Measurements from ENCODE around the gene DNAJC11.

DNAJC11 gene

DNA sequence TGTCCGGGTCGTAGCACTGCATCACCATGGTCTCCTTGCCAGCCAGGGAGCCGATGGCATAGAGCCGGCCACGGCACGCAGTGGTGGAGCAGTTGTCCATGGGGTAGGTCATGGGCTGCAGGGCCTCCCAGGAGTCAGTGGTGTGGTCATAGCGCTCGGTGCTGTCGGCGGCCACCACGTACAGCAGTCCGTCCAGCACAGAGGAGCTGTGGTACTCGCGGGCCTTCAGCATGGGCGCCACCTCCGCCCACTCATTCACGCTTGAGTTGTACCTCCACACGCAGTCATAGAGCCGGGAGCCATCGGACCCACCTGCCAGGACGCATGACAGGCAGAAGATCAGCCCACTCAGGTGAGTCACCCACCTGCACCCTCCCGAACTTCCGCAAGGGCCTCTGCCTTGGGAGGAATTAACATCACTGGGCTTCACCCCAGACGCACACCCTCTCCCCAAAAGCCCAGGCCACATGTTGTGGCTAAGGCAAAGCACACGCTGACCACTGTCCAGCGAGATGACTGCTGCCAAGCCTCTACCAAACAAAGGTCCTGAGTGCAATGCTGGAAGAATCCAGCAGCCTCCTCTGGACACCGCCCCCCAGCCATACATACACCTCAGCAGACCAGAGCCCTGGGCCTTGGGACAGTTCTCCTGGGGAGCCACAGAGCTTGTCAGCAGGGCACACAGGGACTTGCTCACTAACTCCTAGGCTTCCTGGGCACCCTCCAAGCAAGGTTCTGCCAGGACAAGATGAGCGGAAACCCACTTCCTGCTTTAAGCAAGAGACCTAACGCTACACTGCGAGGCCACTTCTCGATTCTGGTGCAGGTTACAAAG lies 102.3 kb downstream of the DNAJC11 start:
- no peak for DNase-seq

DNA sequence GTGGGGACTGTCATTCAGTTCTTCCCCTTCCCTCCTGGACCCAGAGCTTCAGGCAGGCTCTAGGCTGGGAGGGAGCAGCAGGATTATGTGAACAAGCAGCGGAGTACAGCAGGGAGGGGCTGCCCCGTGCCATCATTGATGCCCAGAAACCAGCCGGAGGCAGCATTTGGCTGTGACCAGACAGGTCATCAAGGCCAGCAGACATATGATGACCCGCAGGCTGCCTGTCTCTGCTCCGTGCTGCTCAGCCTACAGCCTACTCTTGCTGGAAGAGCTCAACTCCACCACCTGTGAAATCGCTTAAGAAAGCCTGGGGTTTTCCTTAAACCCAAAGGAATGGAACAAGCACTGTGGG lies 103.9 kb downstream of the DNAJC11 start:
- DNase-seq, result no peak

DNA sequence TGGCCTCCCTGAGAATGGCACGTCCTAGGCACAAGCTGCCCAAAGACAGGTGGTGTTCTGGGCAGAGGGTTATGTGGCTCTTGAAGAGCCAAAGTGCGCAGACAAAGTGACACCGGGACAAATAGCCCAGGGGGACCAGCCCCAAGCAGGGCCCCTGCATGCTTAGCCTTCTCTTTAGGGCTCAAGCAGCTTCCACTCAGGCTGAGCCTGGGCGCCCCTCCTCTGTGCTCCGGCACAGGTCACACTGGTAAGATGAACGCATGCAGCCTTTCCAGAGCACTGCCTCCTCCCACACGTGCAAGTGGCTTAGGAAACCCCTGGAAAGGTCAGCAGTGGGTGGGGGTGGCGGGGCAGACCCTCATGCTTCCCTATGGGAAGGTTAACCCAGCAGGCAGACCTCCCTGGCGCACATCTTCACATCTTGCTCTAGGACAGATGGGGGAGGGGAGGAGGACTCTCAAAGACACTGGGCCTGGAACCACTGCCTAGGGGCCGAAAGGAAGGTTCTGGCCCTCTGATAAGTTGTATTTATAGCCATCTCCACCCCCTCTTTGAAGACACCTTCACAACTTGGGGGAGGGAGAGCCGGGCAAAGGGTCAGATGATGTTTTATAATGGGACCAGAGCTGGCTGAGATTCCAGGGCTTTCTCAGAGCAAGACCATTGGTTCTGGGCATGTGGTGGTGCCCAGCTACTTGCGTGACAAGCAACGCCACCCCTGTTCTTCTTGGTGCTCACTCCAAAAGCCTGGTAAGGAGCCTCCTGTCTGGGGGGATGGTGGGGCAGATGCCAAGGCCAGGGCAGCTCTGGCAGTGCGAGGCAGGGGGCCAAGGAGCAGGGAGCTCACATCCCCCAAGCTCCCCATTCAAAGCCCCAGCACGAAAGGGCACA lies 104.5 kb downstream of the DNAJC11 start:
- no peak for DNase-seq

DNA sequence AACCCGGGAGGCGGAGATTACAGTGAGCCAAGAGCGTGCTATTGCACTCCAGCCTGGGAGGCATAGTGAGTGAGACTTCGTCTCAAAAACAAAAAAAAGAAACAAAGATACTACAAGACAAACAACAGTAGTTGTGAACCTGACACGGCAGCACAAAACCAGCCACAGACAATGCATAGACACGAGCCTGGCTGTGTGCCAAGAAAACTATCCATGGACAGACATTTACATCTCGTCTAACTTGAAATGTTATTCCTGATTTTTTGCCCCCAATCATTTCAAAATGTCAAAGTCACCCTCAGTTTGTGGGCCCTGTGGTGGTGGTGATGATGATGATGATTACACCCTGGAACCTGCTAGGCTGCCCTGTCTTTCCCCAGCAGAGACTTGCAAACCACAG lies 105.3 kb downstream of the DNAJC11 start:
- no peak for DNase-seq

GRCh38 chr1:6594977-6595740 lies 106.5 kb downstream of the DNAJC11 start:
- DNase-seq, result no peak

DNA sequence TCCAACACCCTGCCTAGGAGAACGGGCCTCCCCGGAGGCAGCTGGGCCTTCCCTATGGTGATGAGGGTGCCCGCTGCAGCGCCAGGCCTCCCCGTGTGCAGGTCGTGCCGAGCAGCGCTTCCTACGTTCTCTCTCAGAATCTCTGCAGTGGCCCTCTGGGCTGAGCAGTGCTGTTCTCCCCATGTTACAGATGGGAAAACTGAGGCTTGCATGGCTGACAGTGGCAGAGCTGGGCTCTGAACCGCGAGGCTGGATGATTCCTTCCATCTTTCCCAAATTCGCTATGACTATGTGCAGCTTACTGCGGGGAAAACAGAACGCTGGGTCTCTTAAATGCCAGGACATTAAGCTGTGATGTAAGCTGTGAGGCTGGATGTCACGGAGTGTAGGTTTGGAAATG lies 107.8 kb downstream of the DNAJC11 start:
- DNase-seq, result no peak

- no peak for DNase-seq
Observed at GRCh38 chr1:6592865-6593593, 108.6 kb downstream of the DNAJC11 start.

- no peak for DNase-seq
Observed at GRCh38 chr1:6592441-6592840, 109.2 kb downstream of the DNAJC11 start.

GRCh38 chr1:6591644-6592043 lies 110.0 kb downstream of the DNAJC11 start:
- no peak for DNase-seq

DNA sequence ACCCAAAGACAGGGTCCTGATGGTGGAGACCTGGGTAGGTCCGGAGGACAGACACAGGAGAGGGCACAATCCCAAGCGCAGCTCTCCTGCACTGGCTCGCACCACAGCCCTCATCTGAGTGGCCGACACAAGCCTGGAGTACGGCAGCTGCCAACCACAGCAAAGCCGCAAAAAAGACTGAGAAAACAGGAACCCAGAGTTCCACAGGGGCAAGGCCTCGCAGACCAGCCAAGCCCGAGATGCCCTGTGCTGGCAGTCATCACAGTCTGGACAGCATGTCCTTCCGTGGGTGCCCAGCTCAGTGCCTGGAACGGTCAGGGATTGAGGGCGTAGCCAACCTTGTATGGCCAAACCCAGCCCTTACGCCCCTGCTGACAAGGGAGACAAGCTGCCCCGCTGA lies 110.4 kb downstream of the DNAJC11 start:
- DNase-seq, result no peak

- DNase-seq, result no peak
Observed at GRCh38 chr1:6590046-6590445, 111.6 kb downstream of the DNAJC11 start.

DNA sequence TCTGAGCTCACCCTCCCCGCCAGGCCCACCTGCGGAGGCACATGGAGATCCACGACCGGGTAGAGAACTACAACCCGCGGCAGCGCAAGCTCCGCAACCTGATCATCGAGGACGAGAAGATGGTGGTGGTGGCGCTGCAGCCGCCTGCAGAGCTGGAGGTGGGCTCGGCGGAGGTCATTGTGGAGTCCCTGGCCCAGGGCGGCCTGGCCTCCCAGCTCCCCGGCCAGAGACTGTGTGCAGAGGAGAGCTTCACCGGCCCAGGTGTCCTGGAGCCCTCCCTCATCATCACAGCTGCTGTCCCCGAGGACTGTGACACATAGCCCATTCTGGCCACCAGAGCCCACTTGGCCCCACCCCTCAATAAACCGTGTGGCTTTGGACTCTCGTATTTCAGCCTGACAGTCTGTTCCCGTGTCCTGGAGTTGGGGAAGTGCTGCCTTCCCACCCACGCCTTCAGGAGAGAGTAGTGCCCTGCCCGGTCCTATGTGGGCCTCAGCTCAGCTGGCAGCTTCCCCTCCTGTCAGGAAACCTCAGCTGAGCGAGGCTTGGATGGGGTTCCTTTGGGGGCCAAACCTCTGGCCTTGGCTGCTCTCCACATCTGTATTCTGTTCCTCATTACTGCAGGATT lies 112.6 kb downstream of the DNAJC11 start:
- no peak for DNase-seq

- DNase-seq, result no peak
Observed at GRCh38 chr1:6588128-6588892, 113.3 kb downstream of the DNAJC11 start.

- no peak for DNase-seq
Observed at GRCh38 chr1:6587261-6588005, 114.2 kb downstream of the DNAJC11 start.

DNA sequence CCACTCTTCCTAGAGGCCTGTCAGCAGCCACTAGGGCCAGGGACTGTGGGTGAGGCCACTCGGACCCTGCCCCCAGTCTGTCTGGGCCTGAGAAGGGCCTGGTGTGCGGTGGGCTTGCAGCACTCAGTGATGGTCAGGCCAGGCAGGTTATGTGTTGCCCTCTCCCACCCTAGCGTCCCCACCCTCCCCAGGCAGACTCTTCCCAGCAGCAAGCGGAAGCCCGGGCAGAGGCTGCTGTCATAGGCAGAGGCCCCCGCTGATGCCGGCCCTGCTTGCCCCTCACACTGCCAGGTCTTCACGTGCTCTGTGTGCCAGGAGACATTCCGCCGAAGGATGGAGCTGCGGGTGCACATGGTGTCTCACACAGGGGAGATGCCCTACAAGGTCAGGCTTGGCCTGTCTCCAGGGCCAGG lies 115.2 kb downstream of the DNAJC11 start:
- no peak for DNase-seq

GRCh38 chr1:6585841-6586240 lies 115.8 kb downstream of the DNAJC11 start:
- DNase-seq, result no peak

- no peak for DNase-seq
Observed at GRCh38 chr1:6585081-6585722, 116.4 kb downstream of the DNAJC11 start.

Measured in NCI-H187 (cell line).